ENCODE results near the gene ALDOB.

GRCh38 chr9:101376111-101376848 lies 59.3 kb downstream of the ALDOB start:
- TF ChIP-seq HOXA7 (CRISPR knock-in tag; IDR thresholded peaks at IDR 0.05) = no peak
- no peak for TF ChIP-seq CTCF (IDR thresholded peaks at IDR 0.05)
- no peak for TF ChIP-seq RAD21 (conservative IDR thresholded peaks at IDR 0.05 in 1 of 2, IDR thresholded peaks at IDR 0.05 in 1 of 2)
- TF ChIP-seq CEBPB (IDR thresholded peaks at IDR 0.05) = no peak
- no peak for TF ChIP-seq CBX2 (IDR thresholded peaks at IDR 0.05; ENCODE audit: borderline replicate concordance, low read depth)
- TF ChIP-seq SMC3 (IDR thresholded peaks at IDR 0.05) = no peak
- no peak for TF ChIP-seq POLR2A (IDR thresholded peaks at IDR 0.05; ENCODE audit: low read length)
- TF ChIP-seq REST (IDR thresholded peaks at IDR 0.05) = no peak
- no peak for TF ChIP-seq ZNF302 (CRISPR knock-in tag; IDR thresholded peaks at IDR 0.05)
- TF ChIP-seq HDAC2 (IDR thresholded peaks at IDR 0.05) = no peak
- TF ChIP-seq MAX (IDR thresholded peaks at IDR 0.05) = no peak; the same call in 1 of the 2 replicates
- TF ChIP-seq RNF2 (IDR thresholded peaks at IDR 0.05; ENCODE audit: borderline replicate concordance, low read depth) = no peak
- TF ChIP-seq FOSL2 (IDR thresholded peaks at IDR 0.05) = peak; percentile 66; the same call in 1 of the 2 replicates
- peak; percentile 74 for TF ChIP-seq FOSL2 (CRISPR knock-in tag; IDR thresholded peaks at IDR 0.05)
- TF ChIP-seq EHMT2 (IDR thresholded peaks at IDR 0.05; ENCODE audit: low read depth) = no peak

All from A549 (cell line).